HepG2 (cell line): ENCODE data around the gene CES3. TPM values are rescaled to one million over a fixed set of nuclear protein-coding genes. Genes with fewer than 3 reads are reported as not detected.
A peak's percentile ranks its signal among the peaks of the same experiment; 100 is the strongest.

Experiments
- ARHGAP35 ChIP-seq: sonication (generic); formaldehyde crosslinking; IDR thresholded peaks from 2 replicates; pipeline ENCODE4 v1.9.0; 2022; ENCODE audit warnings: mild to moderate bottlenecking, inconsistent platforms, moderate library complexity, missing genetic modification reagents, borderline replicate concordance
- ERF ChIP-seq: IDR thresholded peaks from 2 replicates; pipeline ENCODE4 v1.6.1; 2018; ENCODE audit warnings: missing biosample characterization, missing genetic modification reagents
- FOXP1 ChIP-seq, 2 experiments: fragments of 450-650 bp in 1 of 2; IDR thresholded peaks; 2 replicates each; pipeline ENCODE4 v1.6.1; 2017 to 2018; ENCODE audit warnings: antibody characterized with exemption in 1 of 2
- HDAC1 ChIP-seq: sonication (generic); formaldehyde crosslinking; IDR thresholded peaks from 2 replicates; pipeline ENCODE4 v1.5.1; 2020; ENCODE audit warnings: mild to moderate bottlenecking, missing genetic modification reagents
- SIX1 ChIP-seq: sonication (generic); formaldehyde crosslinking; IDR thresholded peaks from 2 replicates; pipeline ENCODE4 v1.4.0; 2020; ENCODE audit warnings: missing genetic modification reagents, borderline replicate concordance
- TSC22D2 ChIP-seq: sonication (generic); formaldehyde crosslinking; IDR thresholded peaks from 2 replicates; pipeline ENCODE4 v1.5.1; 2020; ENCODE audit warnings: missing genetic modification reagents, mild to moderate bottlenecking, borderline replicate concordance
- ZFX ChIP-seq: sonication (generic); formaldehyde crosslinking; IDR thresholded peaks from 2 replicates; pipeline ENCODE4 v1.4.0; 2020; ENCODE audit warnings: mild to moderate bottlenecking, low read depth, missing genetic modification reagents, moderate library complexity
- ZNF292 ChIP-seq: sonication (generic); formaldehyde crosslinking; IDR thresholded peaks from 2 replicates; pipeline ENCODE4 v1.8.1; 2022; ENCODE audit warnings: mild to moderate bottlenecking, low read depth, missing genetic modification reagents, borderline replicate concordance
- ZNF350 ChIP-seq: sonication (generic); formaldehyde crosslinking; IDR thresholded peaks from 2 replicates; pipeline ENCODE4 v1.4.0; 2020; ENCODE audit warnings: mild to moderate bottlenecking, low read depth, missing genetic modification reagents, borderline replicate concordance
- ZNF788 ChIP-seq: sonication (generic); formaldehyde crosslinking; IDR thresholded peaks from 2 replicates; pipeline ENCODE4 v1.5.0; 2020; ENCODE audit warnings: mild to moderate bottlenecking, missing genetic modification reagents, borderline replicate concordance
- polyA plus RNA-seq, 8 experiments: library from polyadenylated mRNA; depleted of rRNA in 3 of 8; stranded (reverse) in 7 of 8; unstranded in 1 of 8; fragments of >200 nt; fragmentation: Illumina TruSeq in 4 of 8; extraction: Trizol in 4 of 8; gene quantifications; 2 replicates each; pipeline versions ENCODE4 v1.2.1 to v1.2.3, GENCODE V29; 2011 to 2016; ENCODE audit warnings: low read depth in 4 of 8, missing spikeins in 1 of 8, mixed read lengths in 1 of 8; ENCODE audit not compliant: insufficient read depth in 1 of 8
- total RNA-seq, 5 experiments: library from RNA; depleted of rRNA; stranded (reverse); fragments of >200 nt; fragmentation: Illumina TruSeq; extraction: Trizol; gene quantifications; 2 replicates each; pipeline ENCODE4 v1.2.3, GENCODE V29; 2016; ENCODE audit warnings: low read depth in 1 of 5
- TF ChIP-seq, protein P1 (sequence below): sonication (generic); formaldehyde crosslinking; conservative IDR thresholded peaks from 2 replicates; pipeline ENCODE4 v1.8.0; 2022; ENCODE audit warnings: missing genetic modification reagents
- TF ChIP-seq, protein P2 (sequence below): IDR thresholded peaks from 2 replicates; pipeline ENCODE4 v1.6.1; 2016; ENCODE audit warnings: low read depth, borderline replicate concordance
- TF ChIP-seq, protein P3 (sequence below): sonication (generic); formaldehyde crosslinking; IDR thresholded peaks from 2 replicates; pipeline ENCODE4 v1.5.0; 2020; ENCODE audit warnings: mild to moderate bottlenecking, missing genetic modification reagents, borderline replicate concordance

The CES3 gene
- total and polyA plus RNA-seq, 2 of the 13 experiments (the other 11 are each of a cell fraction or from before 2014, with no cell fraction given), result 6.6 to 17.4 TPM

DNA sequence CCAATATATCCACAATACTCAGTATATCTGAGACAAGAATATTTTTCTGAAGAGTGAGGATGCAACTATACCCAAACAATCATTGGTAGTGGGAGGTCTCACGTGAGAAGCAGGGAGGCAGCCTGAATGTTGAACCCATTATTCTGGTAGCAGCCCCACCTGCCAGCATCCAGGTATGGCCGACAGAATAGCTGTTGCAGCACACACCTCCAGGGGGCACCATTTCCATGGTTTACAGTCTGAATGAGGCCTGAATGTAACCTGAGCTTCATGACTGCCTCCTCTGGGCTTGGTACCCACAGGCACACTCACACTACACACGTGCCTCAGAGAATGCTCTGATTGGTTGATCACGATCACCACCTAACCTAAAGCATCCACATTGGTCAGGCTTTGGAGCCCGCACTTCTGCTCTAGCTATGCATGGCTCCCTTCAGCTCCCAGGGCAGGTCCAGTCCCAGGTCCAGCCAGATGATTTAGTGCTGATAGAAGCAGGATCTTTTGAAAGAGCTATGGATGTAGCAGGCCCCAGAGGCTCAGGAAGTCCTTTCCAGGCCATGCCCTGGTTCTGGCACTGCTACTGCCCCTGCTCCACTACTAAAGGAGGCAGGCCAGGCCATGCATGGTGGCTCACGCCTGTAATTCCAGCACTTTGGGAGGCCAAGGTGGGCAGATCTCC, 56.9 kb downstream of the CES3 start (continued):
- TF ChIP-seq, protein P1, sequence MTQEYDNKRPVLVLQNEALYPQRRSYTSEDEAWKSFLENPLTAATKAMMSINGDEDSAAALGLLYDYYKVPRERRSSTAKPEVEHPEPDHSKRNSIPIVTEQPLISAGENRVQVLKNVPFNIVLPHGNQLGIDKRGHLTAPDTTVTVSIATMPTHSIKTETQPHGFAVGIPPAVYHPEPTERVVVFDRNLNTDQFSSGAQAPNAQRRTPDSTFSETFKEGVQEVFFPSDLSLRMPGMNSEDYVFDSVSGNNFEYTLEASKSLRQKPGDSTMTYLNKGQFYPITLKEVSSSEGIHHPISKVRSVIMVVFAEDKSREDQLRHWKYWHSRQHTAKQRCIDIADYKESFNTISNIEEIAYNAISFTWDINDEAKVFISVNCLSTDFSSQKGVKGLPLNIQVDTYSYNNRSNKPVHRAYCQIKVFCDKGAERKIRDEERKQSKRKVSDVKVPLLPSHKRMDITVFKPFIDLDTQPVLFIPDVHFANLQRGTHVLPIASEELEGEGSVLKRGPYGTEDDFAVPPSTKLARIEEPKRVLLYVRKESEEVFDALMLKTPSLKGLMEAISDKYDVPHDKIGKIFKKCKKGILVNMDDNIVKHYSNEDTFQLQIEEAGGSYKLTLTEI (CRISPR knock-in tag), result no peak
- TF ChIP-seq FOXP1 (IDR thresholded peaks at IDR 0.05) (no peak), FOXP1 (CRISPR knock-in tag; IDR thresholded peaks at IDR 0.05) (0 out of 2 replicates have a peak, but pooled peaks have one; percentile 7), ERF (peak; percentile 94), ZFX (peak; percentile 90), ARHGAP35 (CRISPR knock-in tag) (no peak), ZNF350 (peak; percentile 75; the same call in 1 of the 2 replicates), TSC22D2 (CRISPR knock-in tag) (0 out of 2 replicates have a peak, but pooled peaks have one; percentile 36), SIX1 (CRISPR knock-in tag) (peak; percentile 100), ZNF292 (CRISPR knock-in tag) (no peak; the same call in 1 of the 2 replicates), HDAC1 (CRISPR knock-in tag) (peak; percentile 41; the same call in 1 of the 2 replicates), ZNF788 (CRISPR knock-in tag) (peak; percentile 92; the same call in 1 of the 2 replicates)
- TF ChIP-seq, protein P2, sequence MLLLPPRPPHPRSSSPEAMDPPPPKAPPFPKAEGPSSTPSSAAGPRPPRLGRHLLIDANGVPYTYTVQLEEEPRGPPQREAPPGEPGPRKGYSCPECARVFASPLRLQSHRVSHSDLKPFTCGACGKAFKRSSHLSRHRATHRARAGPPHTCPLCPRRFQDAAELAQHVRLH (CRISPR knock-in tag), result peak; percentile 72; the same call in 1 of the 2 replicates
- TF ChIP-seq, protein P3, sequence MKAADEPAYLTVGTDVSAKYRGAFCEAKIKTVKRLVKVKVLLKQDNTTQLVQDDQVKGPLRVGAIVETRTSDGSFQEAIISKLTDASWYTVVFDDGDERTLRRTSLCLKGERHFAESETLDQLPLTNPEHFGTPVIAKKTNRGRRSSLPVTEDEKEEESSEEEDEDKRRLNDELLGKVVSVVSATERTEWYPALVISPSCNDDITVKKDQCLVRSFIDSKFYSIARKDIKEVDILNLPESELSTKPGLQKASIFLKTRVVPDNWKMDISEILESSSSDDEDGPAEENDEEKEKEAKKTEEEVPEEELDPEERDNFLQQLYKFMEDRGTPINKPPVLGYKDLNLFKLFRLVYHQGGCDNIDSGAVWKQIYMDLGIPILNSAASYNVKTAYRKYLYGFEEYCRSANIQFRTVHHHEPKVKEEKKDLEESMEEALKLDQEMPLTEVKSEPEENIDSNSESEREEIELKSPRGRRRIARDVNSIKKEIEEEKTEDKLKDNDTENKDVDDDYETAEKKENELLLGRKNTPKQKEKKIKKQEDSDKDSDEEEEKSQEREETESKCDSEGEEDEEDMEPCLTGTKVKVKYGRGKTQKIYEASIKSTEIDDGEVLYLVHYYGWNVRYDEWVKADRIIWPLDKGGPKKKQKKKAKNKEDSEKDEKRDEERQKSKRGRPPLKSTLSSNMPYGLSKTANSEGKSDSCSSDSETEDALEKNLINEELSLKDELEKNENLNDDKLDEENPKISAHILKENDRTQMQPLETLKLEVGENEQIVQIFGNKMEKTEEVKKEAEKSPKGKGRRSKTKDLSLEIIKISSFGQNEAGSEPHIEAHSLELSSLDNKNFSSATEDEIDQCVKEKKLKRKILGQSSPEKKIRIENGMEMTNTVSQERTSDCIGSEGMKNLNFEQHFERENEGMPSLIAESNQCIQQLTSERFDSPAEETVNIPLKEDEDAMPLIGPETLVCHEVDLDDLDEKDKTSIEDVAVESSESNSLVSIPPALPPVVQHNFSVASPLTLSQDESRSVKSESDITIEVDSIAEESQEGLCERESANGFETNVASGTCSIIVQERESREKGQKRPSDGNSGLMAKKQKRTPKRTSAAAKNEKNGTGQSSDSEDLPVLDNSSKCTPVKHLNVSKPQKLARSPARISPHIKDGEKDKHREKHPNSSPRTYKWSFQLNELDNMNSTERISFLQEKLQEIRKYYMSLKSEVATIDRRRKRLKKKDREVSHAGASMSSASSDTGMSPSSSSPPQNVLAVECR (CRISPR knock-in tag), result peak; percentile 54; the same call in 1 of the 2 replicates
